Measurements from ENCODE around the gene MAP6. TPM values are rescaled to one million over a fixed set of nuclear protein-coding genes. Genes with fewer than 3 reads are reported as not detected.

Gene MAP6
- total RNA-seq, 2 donors from 2014 or later = 2.6 to 3.4 TPM

GRCh38 chr11:75583718-75584658 lies 84.8 kb downstream of the MAP6 start:
- no peaks in the 10 kb centered on the region for H3K27me3 ChIP-seq
- H3K4me3 ChIP-seq = peak overlapping the region; percentile 3 to 66
- TF ChIP-seq POLR2A (IDR thresholded peaks at IDR 0.05) (no peak), CTCF (IDR thresholded peaks at IDR 0.05) (no peak)
- ATAC-seq (peak; percentile 33), DNase-seq (peak; percentile 25 to 63 (median 54))
- no peaks in the 10 kb centered on the region for H3K36me3 ChIP-seq (replicated peaks in 1 of 2; ENCODE audit: insufficient read depth in 1 of 2, low read depth in 2 of 2)
- 42 to 60% methylated on average over 34 to 39 of the region's 42 CpGs for WGBS, 2 donors
- peaks cover 22% of the 10 kb centered on the region for H3K4me1 ChIP-seq
- intact Hi-C loops (cut with DNase I) = no loop called here
- H3K9me3 ChIP-seq = no peaks in the 10 kb centered on the region
- peak overlapping the region; percentile 69 to 83 (median 76) for H3K27ac ChIP-seq

- H3K27me3 ChIP-seq = no peaks in the 10 kb centered on the region
- intact Hi-C loops (cut with DNase I) = no loop called here
- H3K36me3 ChIP-seq (replicated peaks in 1 of 2; ENCODE audit: insufficient read depth in 1 of 2, low read depth in 2 of 2) = no peaks in the 10 kb centered on the region
- H3K4me3 ChIP-seq = peak overlapping the region; percentile 3 to 66
- peaks cover 22% of the 10 kb centered on the region for H3K4me1 ChIP-seq
- DNase-seq = peak; percentile 58 to 75 (median 66)
- 6% methylated on average over 8 to 56 of the region's 68 CpGs for WGBS, 2 donors
- ATAC-seq = peak; percentile 89
- TF ChIP-seq POLR2A (IDR thresholded peaks at IDR 0.05) (peak; percentile 48 to 75 (median 58)), CTCF (IDR thresholded peaks at IDR 0.05) (peak in 6 of 7 experiments; percentile 7 to 51 (median 44))
- H3K27ac ChIP-seq = peak overlapping the region; percentile 69 to 83 (median 76)
- no peaks in the 10 kb centered on the region for H3K9me3 ChIP-seq
Observed at GRCh38 chr11:75582895-75583717, 85.7 kb downstream of the MAP6 start.

- H3K27me3 ChIP-seq = no peaks in the 10 kb centered on the region
- no peaks in the 10 kb centered on the region for H3K9me3 ChIP-seq
- TF ChIP-seq CTCF (IDR thresholded peaks at IDR 0.05) (no peak), POLR2A (IDR thresholded peaks at IDR 0.05) (no peak)
- intact Hi-C loops (cut with DNase I) = no loop called here
- H3K36me3 ChIP-seq (replicated peaks in 1 of 2; ENCODE audit: insufficient read depth in 1 of 2, low read depth in 2 of 2) = no peaks in the 10 kb centered on the region
- 60 to 62% methylated on average over 4 of the region's 4 CpGs for WGBS, 2 donors
- no peak overlapping the region for H3K4me3 ChIP-seq
- H3K27ac ChIP-seq = peak overlapping the region; percentile 69 to 83 (median 76)
- H3K4me1 ChIP-seq = peaks cover 19% of the 10 kb centered on the region
- DNase-seq (no peak), ATAC-seq (no peak)
Observed at GRCh38 chr11:75582506-75582894, 86.3 kb downstream of the MAP6 start.

- Histone ChIP-seq H3K9me3 (no peaks in the 10 kb centered on the region), H3K27ac (no peak overlapping the region), H3K4me3 (no peak overlapping the region), H3K27me3 (no peaks in the 10 kb centered on the region), H3K36me3 (replicated peaks in 1 of 2; ENCODE audit: insufficient read depth in 1 of 2, low read depth in 2 of 2) (no peaks in the 10 kb centered on the region), H3K4me1 (peaks cover 19% of the 10 kb centered on the region)
- no peak for DNase-seq
- 67 to 70% methylated on average over 1 of the region's 1 CpG for WGBS, 2 donors
- intact Hi-C loops (cut with DNase I) = no loop called here
- no peak for ATAC-seq
- TF ChIP-seq POLR2A (IDR thresholded peaks at IDR 0.05) = no peak
- no peak for TF ChIP-seq CTCF (IDR thresholded peaks at IDR 0.05)
Observed at GRCh38 chr11:75579841-75580240, 89.0 kb downstream of the MAP6 start.
